HG03457 (cell line): ENCODE results near the gene OR4D6.

Source experiments
- ATAC-seq: cut with Tn5 transposase; IDR thresholded peaks from one replicate; pipeline ENCODE4 v1.9.1; 2021; ENCODE audit warnings: moderate number of reproducible peaks; ENCODE audit not compliant: unreplicated experiment

The OR4D6 gene

DNA sequence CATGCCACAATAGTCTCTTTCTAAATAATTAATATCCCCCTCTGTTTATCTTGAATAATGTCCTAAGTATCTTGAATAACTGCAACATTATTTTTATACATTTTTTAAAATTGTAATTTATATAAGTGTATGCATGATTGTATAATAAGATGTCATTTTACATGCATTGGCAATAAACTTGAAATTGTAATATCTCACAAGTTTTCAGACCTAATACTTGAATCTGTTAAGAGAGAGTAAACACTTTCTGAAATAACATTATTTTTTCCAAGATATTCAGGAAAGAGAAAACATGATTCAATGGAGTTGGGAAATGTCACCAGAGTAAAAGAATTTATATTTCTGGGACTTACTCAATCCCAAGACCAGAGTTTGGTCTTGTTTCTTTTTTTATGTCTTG lies 46.5 kb downstream of the OR4D6 start, which contains the start of gene OR4D11:
OR4D11 (plus strand) TSS at position 301 of the 400 bp plus-strand sequence; CDS start at position 301, 0 bp downstream.
- no peak for ATAC-seq
